ENCODE data around the gene DROSHA. TPM values are rescaled to one million over a fixed set of nuclear protein-coding genes. Genes with fewer than 3 reads are reported as not detected.

Gene DROSHA
- total RNA-seq, 3 donors from 2014 or later, result 31.5 to 52.5 (median 50.8) TPM

GRCh38 chr5:31504529-31504928, 27.4 kb downstream of the DROSHA start:
- no peak for DNase-seq (ENCODE audit: low spot score in 2 of 2)
- Histone ChIP-seq H3K9me3 (no peaks in the 10 kb centered on the region), H3K36me3 (peaks cover 15% of the 10 kb centered on the region), H3K4me1 (no peaks in the 10 kb centered on the region), H3K27me3 (no peaks in the 10 kb centered on the region), H3K27ac (no peak overlapping the region), H3K4me3 (no peak overlapping the region)
- TF ChIP-seq POLR2A (IDR thresholded peaks at IDR 0.05), result no peak
- TF ChIP-seq CTCF (IDR thresholded peaks at IDR 0.05), result no peak
- no peak for TF ChIP-seq POLR2AphosphoS5 (IDR thresholded peaks at IDR 0.05)
- intact Hi-C loops (cut with DNase I; ENCODE audit: low total_unique reads), result no loop called here

- no peak for DNase-seq (ENCODE audit: low spot score in 2 of 2)
- H3K27me3 ChIP-seq, result no peaks in the 10 kb centered on the region
- H3K27ac ChIP-seq, result no peak overlapping the region
- no peaks in the 10 kb centered on the region for H3K4me1 ChIP-seq
- no peak overlapping the region for H3K4me3 ChIP-seq
- intact Hi-C loops (cut with DNase I; ENCODE audit: low total_unique reads), result no loop called here
- H3K9me3 ChIP-seq, result no peaks in the 10 kb centered on the region
- TF ChIP-seq POLR2A (IDR thresholded peaks at IDR 0.05) (no peak), POLR2AphosphoS5 (IDR thresholded peaks at IDR 0.05) (no peak), CTCF (IDR thresholded peaks at IDR 0.05) (no peak)
- H3K36me3 ChIP-seq, result peaks cover 9% of the 10 kb centered on the region
Observed at GRCh38 chr5:31502506-31502905, 29.4 kb downstream of the DROSHA start.

GRCh38 chr5:31500256-31500655, 31.6 kb downstream of the DROSHA start:
- no peak overlapping the region for H3K4me3 ChIP-seq
- TF ChIP-seq POLR2A (IDR thresholded peaks at IDR 0.05) (no peak), CTCF (IDR thresholded peaks at IDR 0.05) (no peak), POLR2AphosphoS5 (IDR thresholded peaks at IDR 0.05) (no peak)
- intact Hi-C loops (cut with DNase I; ENCODE audit: low total_unique reads), result no loop called here
- H3K4me1 ChIP-seq, result no peaks in the 10 kb centered on the region
- H3K27me3 ChIP-seq, result no peaks in the 10 kb centered on the region
- H3K27ac ChIP-seq, result no peak overlapping the region
- H3K36me3 ChIP-seq, result peaks cover 18% of the 10 kb centered on the region
- H3K9me3 ChIP-seq, result no peaks in the 10 kb centered on the region
- no peak for DNase-seq (ENCODE audit: low spot score in 2 of 2)

- Histone ChIP-seq H3K4me3 (no peak overlapping the region), H3K9me3 (no peaks in the 10 kb centered on the region), H3K4me1 (no peaks in the 10 kb centered on the region), H3K27me3 (no peaks in the 10 kb centered on the region), H3K27ac (no peak overlapping the region), H3K36me3 (peaks cover 15% of the 10 kb centered on the region)
- no peak for DNase-seq (ENCODE audit: low spot score in 2 of 2)
- intact Hi-C loops (cut with DNase I; ENCODE audit: low total_unique reads), result no loop called here
- TF ChIP-seq POLR2A (IDR thresholded peaks at IDR 0.05) (no peak), CTCF (IDR thresholded peaks at IDR 0.05) (no peak), POLR2AphosphoS5 (IDR thresholded peaks at IDR 0.05) (no peak)
Observed at GRCh38 chr5:31496891-31497290, 35.0 kb downstream of the DROSHA start.

- Histone ChIP-seq H3K4me1 (no peaks in the 10 kb centered on the region), H3K9me3 (no peaks in the 10 kb centered on the region), H3K27me3 (no peaks in the 10 kb centered on the region), H3K4me3 (no peak overlapping the region), H3K36me3 (peaks cover 14% of the 10 kb centered on the region), H3K27ac (no peak overlapping the region)
- DNase-seq (ENCODE audit: low spot score in 2 of 2), result no peak
- intact Hi-C loops (cut with DNase I; ENCODE audit: low total_unique reads), result no loop called here
- TF ChIP-seq CTCF (IDR thresholded peaks at IDR 0.05) (no peak), POLR2A (IDR thresholded peaks at IDR 0.05) (no peak), POLR2AphosphoS5 (IDR thresholded peaks at IDR 0.05) (no peak)
Observed at GRCh38 chr5:31496301-31496700, 35.6 kb downstream of the DROSHA start.

All from breast epithelium (tissue), 4 donors.